Lower leg skin (tissue), 3 donors: Measurements from ENCODE around the gene PCGF5.
"Not testable (repeated sequence)": the region's sequence is repeated elsewhere in the genome, so short reads cannot be mapped to it uniquely, and the experiment has no call there.

Source experiments
- POLR2A ChIP-seq, 2 donors: fragments of 450-650 bp; IDR thresholded peaks; one replicate each; pipeline ENCODE4 v1.6.1; 2016 to 2017; ENCODE audit warnings: antibody characterized with exemption in 2 of 2, mild to moderate bottlenecking in 1 of 2, moderate library complexity in 1 of 2
- TF ChIP-seq, protein P1 (sequence below), 3 donors: fragments of 450-650 bp; IDR thresholded peaks; one replicate each; pipeline ENCODE4 v1.5.1; 2016; ENCODE audit warnings: antibody characterized with exemption in 3 of 3, mild to moderate bottlenecking in 3 of 3, moderate library complexity in 2 of 3

GRCh38 chr10:91302946-91303345, 82.5 kb downstream of the PCGF5 start:
- TF ChIP-seq, protein P1, sequence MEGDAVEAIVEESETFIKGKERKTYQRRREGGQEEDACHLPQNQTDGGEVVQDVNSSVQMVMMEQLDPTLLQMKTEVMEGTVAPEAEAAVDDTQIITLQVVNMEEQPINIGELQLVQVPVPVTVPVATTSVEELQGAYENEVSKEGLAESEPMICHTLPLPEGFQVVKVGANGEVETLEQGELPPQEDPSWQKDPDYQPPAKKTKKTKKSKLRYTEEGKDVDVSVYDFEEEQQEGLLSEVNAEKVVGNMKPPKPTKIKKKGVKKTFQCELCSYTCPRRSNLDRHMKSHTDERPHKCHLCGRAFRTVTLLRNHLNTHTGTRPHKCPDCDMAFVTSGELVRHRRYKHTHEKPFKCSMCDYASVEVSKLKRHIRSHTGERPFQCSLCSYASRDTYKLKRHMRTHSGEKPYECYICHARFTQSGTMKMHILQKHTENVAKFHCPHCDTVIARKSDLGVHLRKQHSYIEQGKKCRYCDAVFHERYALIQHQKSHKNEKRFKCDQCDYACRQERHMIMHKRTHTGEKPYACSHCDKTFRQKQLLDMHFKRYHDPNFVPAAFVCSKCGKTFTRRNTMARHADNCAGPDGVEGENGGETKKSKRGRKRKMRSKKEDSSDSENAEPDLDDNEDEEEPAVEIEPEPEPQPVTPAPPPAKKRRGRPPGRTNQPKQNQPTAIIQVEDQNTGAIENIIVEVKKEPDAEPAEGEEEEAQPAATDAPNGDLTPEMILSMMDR (IDR thresholded peaks at IDR 0.05), result not testable (repeated sequence)
- not testable (repeated sequence) for TF ChIP-seq POLR2A (IDR thresholded peaks at IDR 0.05)
